IPS-NIHi11 (cell line): Measurements from ENCODE around the gene IL22RA1.

Experiments
- DNase-seq: peaks from one replicate; pipeline ENCODE4 v3.0.0; 2012; ENCODE audit warnings: mixed read lengths, low spot score

Gene IL22RA1

GRCh38 chr1:24165500-24165899 lies 22.6 kb upstream of the IL22RA1 start:
- DNase-seq, result no peak

GRCh38 chr1:24164004-24164403 lies 21.1 kb upstream of the IL22RA1 start:
- DNase-seq, result no peak

- DNase-seq, result no peak
These were observed 19.3 kb upstream of the IL22RA1 start for GRCh38 chr1:24162201-24162600.

GRCh38 chr1:24161270-24161669 lies 18.3 kb upstream of the IL22RA1 start:
- DNase-seq, result no peak

GRCh38 chr1:24159366-24159765 lies 16.4 kb upstream of the IL22RA1 start:
- no peak for DNase-seq

GRCh38 chr1:24157918-24158481 lies 15.1 kb upstream of the IL22RA1 start:
- peak; percentile 33 for DNase-seq

- DNase-seq, result no peak
These were observed 13.8 kb upstream of the IL22RA1 start for GRCh38 chr1:24156542-24157260.

GRCh38 chr1:24155011-24155782 lies 12.3 kb upstream of the IL22RA1 start:
- peak; percentile 53 for DNase-seq

GRCh38 chr1:24154215-24154614 lies 11.3 kb upstream of the IL22RA1 start:
- DNase-seq, result no peak

GRCh38 chr1:24152631-24153494 lies 9.9 kb upstream of the IL22RA1 start:
- DNase-seq, result no peak

GRCh38 chr1:24151175-24151533 lies 8.2 kb upstream of the IL22RA1 start:
- peak; percentile 76 for DNase-seq

GRCh38 chr1:24150234-24151174 lies 7.6 kb upstream of the IL22RA1 start:
- DNase-seq, result peak; percentile 92

- DNase-seq, result no peak
These were observed 6.9 kb upstream of the IL22RA1 start for GRCh38 chr1:24149866-24150233.

GRCh38 chr1:24147816-24148215 lies 4.9 kb upstream of the IL22RA1 start:
- no peak for DNase-seq

- no peak for DNase-seq
These were observed 4.3 kb upstream of the IL22RA1 start for GRCh38 chr1:24147194-24147593.

- DNase-seq, result no peak
These were observed 1.5 kb downstream of the IL22RA1 start for GRCh38 chr1:24141311-24141997.

- DNase-seq, result no peak
These were observed 2.2 kb downstream of the IL22RA1 start for GRCh38 chr1:24140741-24141181.

- DNase-seq, result no peak
These were observed 3.0 kb downstream of the IL22RA1 start for GRCh38 chr1:24139841-24140425.

GRCh38 chr1:24139222-24139489 lies 3.8 kb downstream of the IL22RA1 start:
- DNase-seq, result no peak

GRCh38 chr1:24138476-24139221 lies 4.3 kb downstream of the IL22RA1 start:
- DNase-seq, result no peak
